ENCODE results near the gene ACYP1. TPM values are rescaled to one million over a fixed set of nuclear protein-coding genes. Genes with fewer than 3 reads are reported as not detected.

ACYP1 gene
- total RNA-seq, 2 experiments from 2014 or later = 52.7 to 53.8 TPM

DNA sequence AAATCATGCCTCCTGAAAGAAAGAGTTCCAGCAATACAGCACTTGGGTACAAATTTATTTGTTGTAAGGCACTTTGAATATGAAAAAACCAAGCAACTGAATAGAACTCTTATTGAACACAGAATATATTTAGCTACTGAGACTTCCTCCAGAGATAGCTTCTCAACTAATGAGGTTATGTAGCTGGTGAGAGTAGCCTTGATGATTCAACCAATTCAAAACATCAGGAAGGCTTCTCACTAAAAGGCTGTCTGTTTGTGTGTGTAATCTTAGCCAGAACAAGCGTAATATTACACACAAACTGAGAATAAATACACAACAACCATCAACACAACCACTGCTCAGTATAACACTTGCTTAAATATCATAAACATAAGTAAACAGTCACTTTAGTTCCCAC is 40.7 kb downstream of the ACYP1 start:
- Mint-ChIP-seq H3K27me3 (no peaks in the 10 kb centered on the region), H3K9me3 (no peaks in the 10 kb centered on the region), H3K4me3 (no peak overlapping the region), H3K27ac (no peak overlapping the region), H3K4me1 (no peaks in the 10 kb centered on the region), H3K36me3 (ENCODE audit: low read depth) (peaks cover 22% of the 10 kb centered on the region)
- no peak for DNase-seq
- ChIA-PET POLR2A (interaction anchor here (1.2 to 1.9 kb wide), 2 partner anchors 20 to 28 kb away, joined by 4 read pairs; partner anchors contain the start of gene MLH3), CTCF (interaction anchor here (0.6 to 3.1 kb wide), 12 partner anchors 9 to 163 kb away, joined by 3 to 14 read pairs (median 4); partner anchors contain the start of gene ACYP1)

DNA sequence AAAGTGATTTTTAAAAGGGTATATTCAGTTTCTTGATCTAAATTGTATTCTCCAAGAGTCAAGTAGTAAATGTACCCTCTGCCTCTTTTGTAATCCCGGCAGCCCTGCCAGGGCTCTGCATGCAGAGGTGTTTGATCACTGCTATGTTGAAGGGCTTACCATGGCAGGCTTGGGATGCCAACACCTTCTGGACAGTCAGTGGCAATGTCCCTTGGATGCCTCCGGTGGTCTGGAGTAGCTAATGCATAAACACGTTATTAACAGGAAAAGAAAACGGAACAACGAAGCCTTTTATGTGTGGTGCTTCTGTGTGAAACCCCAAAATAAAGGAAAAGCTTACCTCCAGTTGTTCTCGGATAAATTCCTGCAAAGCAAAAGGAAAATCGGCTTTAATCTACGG is 41.2 kb downstream of the ACYP1 start:
- ChIA-PET CTCF (interaction anchor here (0.6 to 3.1 kb wide), 12 partner anchors 8 to 642 kb away, joined by 3 to 14 read pairs (median 4); partner anchors contain the start of gene ACYP1), POLR2A (interaction anchor here (1.2 to 1.9 kb wide), 2 partner anchors 19 to 28 kb away, joined by 4 read pairs; partner anchors contain the start of gene MLH3)
- no peaks in the 10 kb centered on the region for H3K4me1 Mint-ChIP-seq
- H3K4me3 Mint-ChIP-seq = no peak overlapping the region
- no peaks in the 10 kb centered on the region for H3K9me3 Mint-ChIP-seq
- no peaks in the 10 kb centered on the region for H3K27me3 Mint-ChIP-seq
- H3K36me3 Mint-ChIP-seq (ENCODE audit: low read depth) = peaks cover 22% of the 10 kb centered on the region
- no peak overlapping the region for H3K27ac Mint-ChIP-seq
- no peak for DNase-seq

DNA sequence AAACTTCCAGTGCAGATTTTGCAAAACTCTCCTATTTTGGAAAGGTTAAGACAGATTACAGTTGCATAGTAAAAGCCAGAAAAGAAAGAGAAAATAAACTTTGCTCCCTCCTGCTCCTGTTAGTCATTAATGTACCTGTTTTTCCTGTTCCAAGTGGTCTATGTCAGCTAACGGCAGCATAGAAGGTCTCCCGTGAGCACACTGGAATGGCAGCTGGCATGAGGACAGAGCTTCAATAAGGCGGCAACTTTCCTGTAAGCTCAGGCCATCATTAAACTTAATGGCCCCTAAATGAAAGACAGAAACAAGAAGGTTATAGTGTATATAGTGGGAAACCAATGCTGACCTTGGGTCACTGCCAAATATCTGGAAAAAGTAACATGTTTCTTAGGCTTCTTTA is 45.1 kb downstream of the ACYP1 start:
- no peaks in the 10 kb centered on the region for H3K4me1 Mint-ChIP-seq
- H3K27me3 Mint-ChIP-seq = no peaks in the 10 kb centered on the region
- CTCF ChIA-PET = interaction anchor here (1.3 kb wide), 2 partner anchors 69 to 158 kb away, joined by 4 to 5 read pairs; no protein-coding TSS in a partner anchor
- POLR2A ChIA-PET = interaction anchor here (1.1 kb wide), 1 partner anchor 77 kb away, joined by 3 read pairs; no protein-coding TSS in a partner anchor
- no peaks in the 10 kb centered on the region for H3K9me3 Mint-ChIP-seq
- no peak for DNase-seq
- no peak overlapping the region for H3K4me3 Mint-ChIP-seq
- no peak overlapping the region for H3K27ac Mint-ChIP-seq
- H3K36me3 Mint-ChIP-seq (ENCODE audit: low read depth) = peaks cover 50% of the 10 kb centered on the region

DNA sequence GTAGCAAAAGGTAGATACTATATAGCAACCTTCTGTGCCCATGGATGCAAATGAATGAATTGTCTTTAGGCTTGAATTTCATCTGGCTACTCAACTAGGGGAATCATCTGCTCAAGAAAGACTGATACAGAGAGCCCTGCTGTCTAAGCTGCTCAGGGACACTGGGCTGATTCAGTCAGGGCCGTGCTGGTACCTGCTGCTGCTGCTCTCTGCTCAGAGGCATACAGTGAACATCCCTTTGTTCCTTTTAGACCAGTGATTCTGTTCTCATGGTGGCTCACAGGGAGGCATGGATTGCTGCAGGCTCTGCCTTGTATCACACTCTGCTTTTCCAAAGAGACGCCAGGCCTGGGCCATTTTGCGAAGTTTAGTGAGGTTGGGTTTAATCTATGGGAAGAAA is 47.0 kb downstream of the ACYP1 start:
- Mint-ChIP-seq H3K27ac (no peak overlapping the region), H3K36me3 (ENCODE audit: low read depth) (peaks cover 54% of the 10 kb centered on the region), H3K4me3 (no peak overlapping the region), H3K4me1 (peaks cover under 1% of the 10 kb centered on the region), H3K9me3 (no peaks in the 10 kb centered on the region), H3K27me3 (no peaks in the 10 kb centered on the region)
- CTCF ChIA-PET = no interaction called here
- DNase-seq = no peak
- POLR2A ChIA-PET = interaction anchor here (1.0 kb wide), 1 partner anchor 13 kb away, joined by 3 read pairs; no protein-coding TSS in a partner anchor

DNA sequence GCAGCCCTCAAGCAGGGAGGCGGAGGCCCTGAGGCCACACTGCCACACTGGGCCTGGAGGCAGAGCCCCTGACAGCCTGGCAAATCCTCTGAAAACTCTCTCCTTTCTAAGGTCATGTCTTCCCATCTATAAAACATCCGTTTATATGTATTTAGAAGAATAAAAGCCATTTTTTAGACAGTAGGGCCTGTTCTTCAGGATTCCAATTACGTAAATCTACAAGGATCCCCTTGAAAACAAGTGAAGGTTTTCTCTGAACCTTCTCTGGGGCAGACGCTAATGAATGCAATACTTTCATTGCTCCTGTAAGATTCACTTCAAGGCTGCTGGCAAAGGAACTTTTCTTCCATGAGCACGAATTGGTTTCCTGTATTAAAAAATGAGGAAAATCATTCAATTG is 48.3 kb downstream of the ACYP1 start:
- ChIA-PET POLR2A (interaction anchor here (1.0 to 3.0 kb wide), 3 partner anchors 9 to 12 kb away, joined by 3 to 17 read pairs (median 4); partner anchors contain the start of gene EIF2B2), CTCF (no interaction called here)
- peaks cover 13% of the 10 kb centered on the region for H3K4me1 Mint-ChIP-seq
- H3K9me3 Mint-ChIP-seq = no peaks in the 10 kb centered on the region
- no peak for DNase-seq
- H3K36me3 Mint-ChIP-seq (ENCODE audit: low read depth) = peaks cover 53% of the 10 kb centered on the region
- no peaks in the 10 kb centered on the region for H3K27me3 Mint-ChIP-seq
- H3K27ac Mint-ChIP-seq = no peak overlapping the region
- no peak overlapping the region for H3K4me3 Mint-ChIP-seq

DNA sequence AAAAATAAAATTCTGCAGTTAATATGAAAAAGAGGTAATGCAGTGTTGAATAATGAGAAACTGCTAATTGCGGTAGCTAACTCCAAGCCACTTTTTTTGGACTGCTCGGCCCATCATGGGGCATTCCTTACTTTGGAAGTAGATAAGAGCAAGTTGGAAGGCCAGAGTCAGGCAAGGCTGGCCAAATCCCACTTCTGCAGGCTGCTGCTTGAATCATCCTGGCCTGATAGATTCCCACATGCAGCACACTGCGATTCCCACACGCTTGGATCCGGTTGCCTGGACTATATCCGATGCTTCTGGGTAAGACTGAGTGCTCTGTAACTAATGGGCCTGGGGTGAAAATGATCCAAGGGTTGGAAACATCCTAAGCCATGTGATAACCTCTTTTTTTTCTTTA is 50.5 kb downstream of the ACYP1 start:
- ChIA-PET CTCF (interaction anchor here (1.4 to 2.6 kb wide), 3 partner anchors 10 to 75 kb away, joined by 3 to 5 read pairs (median 4); partner anchors contain the start of gene EIF2B2), POLR2A (interaction anchor here (3.0 kb wide), 1 partner anchor 10 kb away, joined by 17 read pairs; the partner anchor contains the start of gene EIF2B2)
- Mint-ChIP-seq H3K4me1 (peaks cover 13% of the 10 kb centered on the region), H3K9me3 (no peaks in the 10 kb centered on the region), H3K27me3 (no peaks in the 10 kb centered on the region), H3K36me3 (ENCODE audit: low read depth) (peaks cover 61% of the 10 kb centered on the region), H3K27ac (no peak overlapping the region), H3K4me3 (no peak overlapping the region)
- DNase-seq = no peak

DNA sequence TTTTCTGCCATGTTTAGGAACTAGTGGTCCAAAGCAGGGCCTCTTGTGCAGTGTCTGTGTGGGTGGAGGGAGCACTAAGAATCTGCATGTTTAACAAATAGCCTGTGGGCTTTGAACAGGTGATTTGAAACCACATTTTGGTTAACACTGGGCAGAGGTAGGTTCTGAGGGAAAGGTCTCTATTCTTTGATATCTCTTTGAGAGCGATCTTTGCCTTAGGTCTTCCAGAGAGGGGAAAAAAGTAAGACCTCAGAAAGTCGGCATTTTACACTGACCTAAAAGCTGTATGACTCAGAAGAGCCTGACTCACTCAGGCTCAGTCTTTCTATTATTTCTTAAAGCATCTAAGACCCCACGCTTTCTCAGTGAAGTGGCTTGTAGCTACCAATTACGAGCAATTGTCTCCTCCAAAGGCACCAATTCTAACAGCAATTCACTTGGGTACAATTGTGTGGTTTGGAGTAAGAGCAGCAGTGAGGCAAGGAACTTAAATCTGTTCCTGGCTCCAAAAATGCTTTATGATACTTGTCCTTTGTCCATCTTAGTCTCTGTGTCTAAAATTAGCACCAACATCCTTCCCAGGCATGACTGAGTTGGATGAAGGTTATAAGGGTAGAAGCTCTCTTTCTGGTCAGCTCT is 52.3 kb downstream of the ACYP1 start:
- Mint-ChIP-seq H3K27ac (peak overlapping the region; percentile 28), H3K36me3 (ENCODE audit: low read depth) (peaks cover 69% of the 10 kb centered on the region)
- POLR2A ChIA-PET = interaction anchor here (0.9 to 1.8 kb wide), 2 partner anchors 9 to 58 kb away, joined by 4 to 8 read pairs; partner anchors contain the start of genes EIF2B2 and ZC2HC1C

DNA sequence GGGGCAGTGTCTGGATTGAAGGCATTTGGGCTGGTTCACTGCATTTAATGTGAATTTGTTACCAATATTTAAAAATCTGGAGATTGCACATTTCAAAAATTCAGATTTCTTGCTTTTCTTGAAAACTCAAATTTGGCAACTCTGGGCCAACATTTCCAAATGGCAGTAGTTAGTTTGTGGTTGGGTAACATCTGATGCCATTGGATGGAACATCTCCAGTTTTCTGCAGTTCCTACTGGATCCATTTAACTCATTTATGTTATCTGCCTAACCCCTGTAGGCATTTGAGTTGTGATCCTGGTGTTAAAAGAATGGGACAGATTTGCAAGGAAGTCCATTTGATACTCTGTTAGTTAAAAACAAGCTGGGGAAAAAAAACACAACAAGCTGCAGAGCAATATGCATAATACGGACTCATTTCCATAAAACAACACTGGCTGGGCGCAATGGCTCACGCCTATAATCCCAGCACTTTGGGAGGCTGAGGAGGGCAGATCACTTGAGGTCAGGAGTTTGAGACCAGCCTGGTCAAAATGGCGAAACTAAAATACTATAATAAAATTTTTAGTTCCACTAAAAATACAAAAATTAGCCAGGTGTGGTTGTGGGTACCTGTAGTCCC is 53.2 kb downstream of the ACYP1 start:
- CTCF ChIA-PET = no interaction called here
- peaks cover 32% of the 10 kb centered on the region for H3K4me1 Mint-ChIP-seq
- H3K9me3 Mint-ChIP-seq = no peaks in the 10 kb centered on the region
- H3K36me3 Mint-ChIP-seq (ENCODE audit: low read depth) = peaks cover 72% of the 10 kb centered on the region
- no peaks in the 10 kb centered on the region for H3K27me3 Mint-ChIP-seq
- H3K4me3 Mint-ChIP-seq = no peak overlapping the region
- H3K27ac Mint-ChIP-seq = no peak overlapping the region
- POLR2A ChIA-PET = interaction anchor here (1.8 kb wide), 1 partner anchor 8 kb away, joined by 8 read pairs; the partner anchor contains the start of gene EIF2B2
- DNase-seq = no peak

More for the DNA sequence above, 52.3 kb downstream of the ACYP1 start:
- CTCF ChIA-PET = interaction anchor here (1.9 kb wide), 1 partner anchor 77 kb away, joined by 4 read pairs; no protein-coding TSS in a partner anchor
- Mint-ChIP-seq H3K9me3 (no peaks in the 10 kb centered on the region), H3K4me1 (peaks cover 25% of the 10 kb centered on the region), H3K27me3 (no peaks in the 10 kb centered on the region), H3K4me3 (no peak overlapping the region)
- no peak for DNase-seq

DNA sequence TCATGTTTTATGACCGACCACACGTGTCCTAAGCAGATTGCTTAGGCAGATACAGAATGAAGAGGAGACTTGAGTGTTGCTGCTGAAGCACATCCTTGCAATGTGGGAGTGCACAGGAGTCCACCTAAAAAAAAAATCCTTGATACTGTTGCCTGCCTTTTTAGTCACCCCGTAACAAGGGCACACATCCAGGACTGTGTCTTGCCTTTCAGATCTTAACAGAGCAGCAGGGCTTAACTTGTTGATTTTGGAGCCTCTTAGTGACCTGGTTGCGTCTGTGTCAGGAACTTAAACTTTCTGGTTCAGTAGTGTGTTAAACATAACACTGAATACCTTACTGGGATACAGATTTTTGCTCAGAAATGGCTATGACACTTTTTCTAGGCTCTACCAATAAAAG is 54.6 kb downstream of the ACYP1 start:
- no peak for DNase-seq
- Mint-ChIP-seq H3K9me3 (no peaks in the 10 kb centered on the region), H3K27ac (no peak overlapping the region), H3K4me3 (no peak overlapping the region), H3K36me3 (ENCODE audit: low read depth) (peaks cover 75% of the 10 kb centered on the region), H3K4me1 (peaks cover 44% of the 10 kb centered on the region), H3K27me3 (no peaks in the 10 kb centered on the region)
- POLR2A ChIA-PET = no interaction called here
- CTCF ChIA-PET = no interaction called here

DNA sequence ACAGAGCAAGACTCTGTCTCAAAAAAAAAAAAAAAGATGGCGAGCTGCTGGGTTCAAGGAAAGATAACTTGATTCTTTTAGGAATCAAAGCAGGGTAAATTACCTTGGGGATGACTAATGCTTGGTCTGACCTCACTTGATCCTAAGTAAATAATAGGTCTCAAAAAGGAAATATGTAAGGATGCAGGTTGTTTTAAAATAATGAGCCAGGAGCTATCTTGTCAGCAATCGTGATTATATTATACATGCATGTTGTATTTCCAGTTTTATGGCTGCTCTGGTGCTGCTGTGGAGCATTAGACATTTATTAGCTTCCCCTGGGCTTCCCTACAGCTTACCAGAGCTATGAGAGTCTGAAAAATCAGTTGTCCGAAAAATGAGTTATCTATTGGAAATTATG is 58.5 kb downstream of the ACYP1 start:
- Mint-ChIP-seq H3K27ac (no peak overlapping the region), H3K27me3 (no peaks in the 10 kb centered on the region), H3K36me3 (ENCODE audit: low read depth) (peaks cover 79% of the 10 kb centered on the region)

DNA sequence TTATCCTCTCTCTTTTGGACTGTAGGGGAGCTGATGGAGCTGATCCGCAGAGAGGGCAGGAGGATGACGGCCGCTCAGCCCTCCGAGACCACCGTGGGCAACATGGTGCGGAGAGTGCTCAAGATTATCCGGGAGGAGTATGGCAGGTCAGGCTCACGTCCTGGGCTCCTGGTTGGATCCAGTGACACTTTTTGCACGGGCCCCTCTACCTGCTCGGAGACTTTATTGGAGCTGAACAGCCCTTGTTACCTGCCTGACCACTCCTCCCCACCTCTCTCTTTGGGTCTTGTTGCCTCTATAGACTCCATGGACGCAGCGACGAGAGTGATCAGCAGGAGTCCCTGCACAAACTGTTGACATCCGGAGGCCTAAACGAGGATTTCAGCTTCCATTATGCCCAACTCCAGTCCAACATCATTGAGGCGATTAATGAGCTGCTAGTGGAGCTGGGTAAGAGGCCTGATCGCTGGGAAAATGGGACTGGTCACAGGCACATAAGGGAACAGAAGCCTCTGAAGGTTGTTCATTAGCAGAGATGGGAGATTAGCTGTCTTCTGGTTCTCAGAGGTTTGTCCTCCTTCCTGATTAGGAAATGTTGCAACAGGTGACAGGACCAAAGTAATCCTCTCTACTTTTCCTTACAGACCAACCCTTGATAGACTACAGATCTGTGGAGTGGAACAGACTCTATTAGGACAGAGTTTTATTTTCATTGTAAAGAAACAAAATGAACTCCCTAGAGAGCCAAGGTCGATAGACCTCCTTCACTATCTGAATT is 60.4 kb downstream of the ACYP1 start:
- ChIA-PET POLR2A (interaction anchor here (0.6 to 3.0 kb wide), 27 partner anchors 8 to 540 kb away, joined by 3 to 22 read pairs (median 4); partner anchors contain the start of genes ACYP1, PROX2, YLPM1 and ZC2HC1C), CTCF (interaction anchor here (1.2 to 2.4 kb wide), 8 partner anchors 10 to 142 kb away, joined by 3 to 12 read pairs (median 5); partner anchors contain the start of gene ACYP1)
- Mint-ChIP-seq H3K4me3 (peak overlapping the region; percentile 92), H3K4me1 (peaks cover 49% of the 10 kb centered on the region), H3K9me3 (peaks cover 4% of the 10 kb centered on the region), H3K27ac (peak overlapping the region; percentile 84), H3K36me3 (ENCODE audit: low read depth) (peaks cover 63% of the 10 kb centered on the region), H3K27me3 (peaks cover 2% of the 10 kb centered on the region)
- DNase-seq = peak; percentile 21

More for the DNA sequence above, 58.5 kb downstream of the ACYP1 start:
- Mint-ChIP-seq H3K4me1 (peaks cover 49% of the 10 kb centered on the region), H3K9me3 (peaks cover 4% of the 10 kb centered on the region), H3K4me3 (no peak overlapping the region)
- ChIA-PET CTCF (no interaction called here), POLR2A (interaction anchor here (1.0 to 1.9 kb wide), 2 partner anchors 37 to 58 kb away, joined by 3 to 8 read pairs; partner anchors contain the start of gene ACYP1)
- no peak for DNase-seq

Data from activated CD4-positive, alpha-beta memory T cell treated with anti-CD3 and anti-CD28 coated beads, Interleukin-2, amount 10 ng/mL, durations not matched to agents 7 days and 5 days (primary cell).